Measurements from ENCODE around the gene KIF26B. TPM values are rescaled to one million over a fixed set of nuclear protein-coding genes. Genes with fewer than 3 reads are reported as not detected.

Gene KIF26B
- total and polyA plus RNA-seq, 2 experiments from 2014 or later = 2.5 to 8.0 TPM

- Histone ChIP-seq H2AFZ (no peak overlapping the region), H3K27me3 (replicated peaks; ENCODE audit: insufficient read depth) (no peaks in the 10 kb centered on the region), H3K9ac (no peak overlapping the region), H4K20me1 (ENCODE audit: insufficient read depth) (no peaks in the 10 kb centered on the region), H3K27ac (no peak overlapping the region), H3K9me2 (ENCODE audit: insufficient read depth) (no peaks in the 10 kb centered on the region), H3K4me3 (no peak overlapping the region), H3K9me3 (ENCODE audit: low read depth) (no peaks in the 10 kb centered on the region), H3F3A (ENCODE audit: insufficient read depth) (no peaks in the 10 kb centered on the region), H3K4me2 (ENCODE audit: unreplicated experiment) (no peak overlapping the region), H3K36me3 (ENCODE audit: low read depth) (no peaks in the 10 kb centered on the region), H3K4me1 (ENCODE audit: insufficient read depth) (peaks cover 8% of the 10 kb centered on the region; the same call in 1 of the 2 replicates), H3K79me2 (ENCODE audit: insufficient read depth) (no peaks in the 10 kb centered on the region)
- DNase-seq = no peak
- no peak for TF ChIP-seq EZH2 (IDR thresholded peaks at IDR 0.05; ENCODE audit: insufficient read depth, poor library complexity, severe bottlenecking)
- TF ChIP-seq EZH2phosphoT487 (IDR thresholded peaks at IDR 0.05; ENCODE audit: insufficient read depth, low read depth) = no peak
- 81 to 83% methylated on average over 12 of the region's 12 CpGs for WGBS, 2 experiments (ENCODE audit: low coverage in 1 of 2, low lambda C conversion rate in 2 of 2, missing lambda C conversion rate in 2 of 2)
- in situ Hi-C loops (cut with MboI) = no loop called here
Measured at GRCh38 chr1:245516284-245516759, 361.5 kb downstream of the KIF26B start.

GRCh38 chr1:245520611-245521010 is 365.8 kb downstream of the KIF26B start:
- Histone ChIP-seq H3K4me3 (no peak overlapping the region), H3K9me2 (ENCODE audit: insufficient read depth) (no peaks in the 10 kb centered on the region), H4K20me1 (ENCODE audit: insufficient read depth) (no peaks in the 10 kb centered on the region), H3K9me3 (ENCODE audit: low read depth) (no peaks in the 10 kb centered on the region), H3K79me2 (ENCODE audit: insufficient read depth) (no peaks in the 10 kb centered on the region), H3K36me3 (ENCODE audit: low read depth) (no peaks in the 10 kb centered on the region), H3K27ac (no peak overlapping the region), H3K27me3 (replicated peaks; ENCODE audit: insufficient read depth) (no peaks in the 10 kb centered on the region), H2AFZ (no peak overlapping the region), H3K4me1 (ENCODE audit: insufficient read depth) (no peaks in the 10 kb centered on the region), H3F3A (ENCODE audit: insufficient read depth) (no peaks in the 10 kb centered on the region), H3K4me2 (ENCODE audit: unreplicated experiment) (no peak overlapping the region), H3K9ac (no peak overlapping the region)
- 53 to 56% methylated on average over 1 of the region's 1 CpG for WGBS, 2 experiments (ENCODE audit: low coverage in 1 of 2, low lambda C conversion rate in 2 of 2, missing lambda C conversion rate in 2 of 2)
- DNase-seq = no peak
- in situ Hi-C loops (cut with MboI) = no loop called here
- TF ChIP-seq EZH2 (IDR thresholded peaks at IDR 0.05; ENCODE audit: insufficient read depth, poor library complexity, severe bottlenecking) (no peak), EZH2phosphoT487 (IDR thresholded peaks at IDR 0.05; ENCODE audit: insufficient read depth, low read depth) (no peak)

- Histone ChIP-seq H3K27me3 (replicated peaks; ENCODE audit: insufficient read depth) (no peaks in the 10 kb centered on the region), H2AFZ (no peak overlapping the region), H3K9me3 (ENCODE audit: low read depth) (no peaks in the 10 kb centered on the region), H3K36me3 (ENCODE audit: low read depth) (no peaks in the 10 kb centered on the region), H3K9me2 (ENCODE audit: insufficient read depth) (no peaks in the 10 kb centered on the region), H4K20me1 (ENCODE audit: insufficient read depth) (no peaks in the 10 kb centered on the region), H3K4me2 (ENCODE audit: unreplicated experiment) (no peak overlapping the region), H3K27ac (no peak overlapping the region), H3K4me3 (no peak overlapping the region), H3K79me2 (ENCODE audit: insufficient read depth) (no peaks in the 10 kb centered on the region), H3K9ac (no peak overlapping the region), H3F3A (ENCODE audit: insufficient read depth) (no peaks in the 10 kb centered on the region), H3K4me1 (ENCODE audit: insufficient read depth) (no peaks in the 10 kb centered on the region)
- in situ Hi-C loops (cut with MboI) = no loop called here
- WGBS, 2 experiments (ENCODE audit: low coverage in 1 of 2, low lambda C conversion rate in 2 of 2, missing lambda C conversion rate in 2 of 2) = 67 to 68% methylated on average over 2 of the region's 2 CpGs
- DNase-seq = no peak
- TF ChIP-seq EZH2phosphoT487 (IDR thresholded peaks at IDR 0.05; ENCODE audit: insufficient read depth, low read depth) = no peak
- no peak for TF ChIP-seq EZH2 (IDR thresholded peaks at IDR 0.05; ENCODE audit: insufficient read depth, poor library complexity, severe bottlenecking)
Measured at GRCh38 chr1:245526141-245526540, 371.4 kb downstream of the KIF26B start.

GRCh38 chr1:245528258-245528635 is 373.5 kb downstream of the KIF26B start:
- no peak for DNase-seq
- no peaks in the 10 kb centered on the region for H3F3A ChIP-seq (ENCODE audit: insufficient read depth)
- no peaks in the 10 kb centered on the region for H3K36me3 ChIP-seq (ENCODE audit: low read depth)
- H3K4me3 ChIP-seq = no peak overlapping the region
- TF ChIP-seq EZH2phosphoT487 (IDR thresholded peaks at IDR 0.05; ENCODE audit: insufficient read depth, low read depth) (no peak), EZH2 (IDR thresholded peaks at IDR 0.05; ENCODE audit: insufficient read depth, poor library complexity, severe bottlenecking) (no peak)
- WGBS, 2 experiments (ENCODE audit: low coverage in 1 of 2, low lambda C conversion rate in 2 of 2, missing lambda C conversion rate in 2 of 2) = 81 to 83% methylated on average over 7 of the region's 7 CpGs
- H2AFZ ChIP-seq = no peak overlapping the region
- no peaks in the 10 kb centered on the region for H3K27me3 ChIP-seq (replicated peaks; ENCODE audit: insufficient read depth)
- H4K20me1 ChIP-seq (ENCODE audit: insufficient read depth) = no peaks in the 10 kb centered on the region
- H3K4me1 ChIP-seq (ENCODE audit: insufficient read depth) = no peaks in the 10 kb centered on the region
- H3K9ac ChIP-seq = no peak overlapping the region
- H3K9me2 ChIP-seq (ENCODE audit: insufficient read depth) = no peaks in the 10 kb centered on the region
- no peak overlapping the region for H3K27ac ChIP-seq
- H3K79me2 ChIP-seq (ENCODE audit: insufficient read depth) = no peaks in the 10 kb centered on the region
- in situ Hi-C loops (cut with MboI) = no loop called here
- H3K4me2 ChIP-seq (ENCODE audit: unreplicated experiment) = no peak overlapping the region
- no peaks in the 10 kb centered on the region for H3K9me3 ChIP-seq (ENCODE audit: low read depth)

- Histone ChIP-seq H3K27ac (no peak overlapping the region), H3F3A (ENCODE audit: insufficient read depth) (no peaks in the 10 kb centered on the region)
Measured at GRCh38 chr1:245530937-245531336, 376.2 kb downstream of the KIF26B start.

More at GRCh38 chr1:245530937-245531336, 376.2 kb downstream of the KIF26B start:
- 14 to 21% methylated on average over 2 of the region's 2 CpGs for WGBS, 2 experiments (ENCODE audit: low coverage in 1 of 2, low lambda C conversion rate in 2 of 2, missing lambda C conversion rate in 2 of 2)
- in situ Hi-C loops (cut with MboI) = no loop called here
- Histone ChIP-seq H3K4me1 (ENCODE audit: insufficient read depth) (no peaks in the 10 kb centered on the region), H3K4me2 (ENCODE audit: unreplicated experiment) (no peak overlapping the region), H3K79me2 (ENCODE audit: insufficient read depth) (no peaks in the 10 kb centered on the region), H3K4me3 (no peak overlapping the region), H3K36me3 (ENCODE audit: low read depth) (no peaks in the 10 kb centered on the region), H3K9me3 (ENCODE audit: low read depth) (no peaks in the 10 kb centered on the region), H2AFZ (no peak overlapping the region), H3K27me3 (replicated peaks; ENCODE audit: insufficient read depth) (no peaks in the 10 kb centered on the region), H4K20me1 (ENCODE audit: insufficient read depth) (no peaks in the 10 kb centered on the region), H3K9ac (no peak overlapping the region), H3K9me2 (ENCODE audit: insufficient read depth) (no peaks in the 10 kb centered on the region)
- DNase-seq = no peak
- TF ChIP-seq EZH2phosphoT487 (IDR thresholded peaks at IDR 0.05; ENCODE audit: insufficient read depth, low read depth) (no peak), EZH2 (IDR thresholded peaks at IDR 0.05; ENCODE audit: insufficient read depth, poor library complexity, severe bottlenecking) (no peak)

Measured in GM23248 (cell line).